Erythroblast (primary cell): ENCODE data around the gene ZNF592.

Experiments
- GATA1 ChIP-seq: IDR thresholded peaks from 2 replicates; pipeline ENCODE4 v1.6.1; 2011; ENCODE audit warnings: low read depth, mild to moderate bottlenecking, control low read depth, low read length, moderate library complexity
- POLR2A ChIP-seq: IDR thresholded peaks from 2 replicates; pipeline ENCODE4 v1.6.1; 2011; ENCODE audit warnings: mild to moderate bottlenecking, low read length

GRCh38 chr15:84835661-84836337 lies 87.4 kb downstream of the ZNF592 start:
- TF ChIP-seq POLR2A (no peak), GATA1 (no peak)
